Cardiac muscle cell (in vitro differentiated cells and primary cell): ENCODE data around the gene CHPT1. TPM values are rescaled to one million over a fixed set of nuclear protein-coding genes. Genes with fewer than 3 reads are reported as not detected.

Experiments
- DNase-seq, 2 donors: peaks; one replicate each; pipeline versions ENCODE4 v3.0.0 to v3.0.0-alpha.2; 2010 to 2017; ENCODE audit warnings: low read depth in 1 of 2, low spot score in 1 of 2
- H3K27ac ChIP-seq: fragments of 200-600 bp; sonication (generic); 2 replicates; pipeline ENCODE4 v1.5.1; 2016
- H3K27me3 ChIP-seq: fragments of 200-600 bp; sonication (generic); 2 replicates; pipeline ENCODE4 v1.6.0; 2016; ENCODE audit warnings: control low read depth
- H3K36me3 ChIP-seq: fragments of 200-600 bp; sonication (generic); 2 replicates; pipeline ENCODE4 v1.5.1; 2016; ENCODE audit warnings: control low read depth
- H3K4me1 ChIP-seq: fragments of 200-600 bp; sonication (generic); 2 replicates; pipeline ENCODE4 v1.8.1; 2017; ENCODE audit warnings: low read depth, mild to moderate bottlenecking, mixed run types
- H3K4me3 ChIP-seq: fragments of 200-600 bp; sonication (generic); 2 replicates; pipeline ENCODE4 v1.5.1; 2016; ENCODE audit warnings: mild to moderate bottlenecking
- H3K9me3 ChIP-seq: fragments of 200-600 bp; sonication (generic); 2 replicates; pipeline ENCODE4 v1.5.1; 2017; ENCODE audit warnings: low read depth, mild to moderate bottlenecking, control low read depth
- CTCF ChIP-seq: IDR thresholded peaks from 2 replicates; pipeline ENCODE4 v1.5.1; 2012; ENCODE audit warnings: low read depth, mild to moderate bottlenecking, low read length
- polyA plus RNA-seq: library from polyadenylated mRNA; unstranded; fragments of >200 nt; fragmentation: Nextera tagmentation; extraction: Ambion mirVana; gene quantifications from 2 replicates; pipeline ENCODE4 v1.2.1, GENCODE V29; 2016
- total RNA-seq: library from RNA; depleted of rRNA; stranded (reverse); fragments of >200 nt; gene quantifications from 2 replicates; pipeline ENCODE4 v1.2.3, GENCODE V29; 2016

Gene CHPT1
- total and polyA plus RNA-seq, 2 experiments from 2014 or later: 13.7 to 44.4 TPM

DNA sequence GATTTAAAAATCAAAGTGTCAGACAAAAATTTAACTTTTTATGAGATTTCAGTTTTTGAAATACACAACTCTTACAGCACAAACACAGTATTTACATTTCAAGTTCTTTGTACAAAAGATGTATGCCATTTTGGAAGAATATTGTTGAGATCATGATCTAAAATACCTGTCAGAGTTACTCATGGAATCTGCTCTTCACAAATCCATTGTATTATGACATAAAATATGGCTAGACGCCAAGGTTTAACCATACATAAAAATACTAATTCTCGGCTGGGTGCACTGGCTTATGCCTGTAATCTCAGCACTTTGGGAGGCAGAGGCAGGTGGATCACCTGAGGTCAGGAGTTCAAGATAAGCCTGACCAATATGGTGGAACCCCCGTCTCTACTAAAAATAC lies 48.0 kb downstream of the CHPT1 start:
- no peaks in the 10 kb centered on the region for H3K27me3 ChIP-seq
- no peak for DNase-seq
- no peaks in the 10 kb centered on the region for H3K4me1 ChIP-seq
- TF ChIP-seq CTCF: no peak
- H3K9me3 ChIP-seq: no peaks in the 10 kb centered on the region
- no peak overlapping the region for H3K27ac ChIP-seq
- H3K4me3 ChIP-seq: no peak overlapping the region
- peaks cover 3% of the 10 kb centered on the region for H3K36me3 ChIP-seq

DNA sequence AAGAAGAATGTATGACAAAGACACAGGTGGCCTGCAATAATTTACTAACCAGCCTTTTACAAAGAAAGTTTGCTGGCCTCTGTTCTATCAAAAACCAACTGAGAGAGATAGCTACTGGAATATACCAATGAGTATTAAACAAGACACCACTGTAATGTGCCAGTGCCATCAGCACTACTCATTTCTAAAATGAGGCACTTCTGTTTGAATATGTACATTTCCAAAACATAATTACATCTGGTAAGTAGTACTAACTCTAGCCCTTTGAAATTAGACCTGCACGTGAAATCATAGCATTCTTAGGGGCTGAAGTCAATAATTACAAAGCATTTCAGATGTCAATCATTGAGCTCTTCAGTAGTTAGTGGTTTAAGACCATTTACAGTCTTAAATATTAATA lies 48.8 kb downstream of the CHPT1 start:
- no peak for DNase-seq
- Histone ChIP-seq H3K27ac (no peak overlapping the region), H3K9me3 (no peaks in the 10 kb centered on the region), H3K4me1 (no peaks in the 10 kb centered on the region), H3K27me3 (no peaks in the 10 kb centered on the region), H3K4me3 (no peak overlapping the region), H3K36me3 (peaks cover 3% of the 10 kb centered on the region)
- no peak for TF ChIP-seq CTCF

- DNase-seq: peak in 1 of 2 donors; percentile 13
- TF ChIP-seq CTCF: no peak
- no peaks in the 10 kb centered on the region for H3K4me1 ChIP-seq
- no peaks in the 10 kb centered on the region for H3K27me3 ChIP-seq
- peaks cover 3% of the 10 kb centered on the region for H3K36me3 ChIP-seq
- H3K27ac ChIP-seq: no peak overlapping the region
- no peaks in the 10 kb centered on the region for H3K9me3 ChIP-seq
- no peak overlapping the region for H3K4me3 ChIP-seq
Measured at GRCh38 chr12:101746661-101747060, 49.2 kb downstream of the CHPT1 start.

DNA sequence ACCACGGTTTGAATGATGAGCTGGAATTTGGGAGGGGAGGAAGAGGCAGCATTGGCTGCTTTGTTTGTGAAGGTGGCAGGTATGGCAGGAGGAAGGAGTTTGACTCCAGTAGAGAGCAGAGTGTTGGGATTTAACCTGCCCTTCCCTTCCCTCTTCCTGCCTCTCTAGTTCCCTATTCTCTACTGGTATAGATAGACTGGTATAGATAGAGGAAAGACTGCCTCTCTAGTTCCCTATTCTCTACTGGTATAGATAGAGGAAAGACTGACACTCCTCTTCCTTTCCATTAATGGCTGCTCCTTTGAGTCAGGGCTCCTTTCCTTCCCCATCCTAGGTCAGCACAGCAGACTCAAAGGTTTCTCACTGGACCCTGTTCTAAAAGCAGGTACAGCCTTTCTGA lies 50.3 kb downstream of the CHPT1 start:
- Histone ChIP-seq H3K9me3 (no peaks in the 10 kb centered on the region), H3K27me3 (no peaks in the 10 kb centered on the region), H3K4me3 (no peak overlapping the region), H3K27ac (no peak overlapping the region), H3K36me3 (peaks cover 3% of the 10 kb centered on the region), H3K4me1 (no peaks in the 10 kb centered on the region)
- TF ChIP-seq CTCF: no peak
- no peak for DNase-seq

GRCh38 chr12:101748907-101749306 lies 51.5 kb downstream of the CHPT1 start:
- peaks cover 3% of the 10 kb centered on the region for H3K36me3 ChIP-seq
- no peaks in the 10 kb centered on the region for H3K4me1 ChIP-seq
- H3K27me3 ChIP-seq: no peaks in the 10 kb centered on the region
- no peak overlapping the region for H3K4me3 ChIP-seq
- no peak for TF ChIP-seq CTCF
- H3K27ac ChIP-seq: no peak overlapping the region
- DNase-seq: no peak
- H3K9me3 ChIP-seq: no peaks in the 10 kb centered on the region

- Histone ChIP-seq H3K4me1 (no peaks in the 10 kb centered on the region), H3K4me3 (no peak overlapping the region), H3K9me3 (no peaks in the 10 kb centered on the region), H3K27ac (no peak overlapping the region), H3K27me3 (no peaks in the 10 kb centered on the region), H3K36me3 (peaks cover 3% of the 10 kb centered on the region)
- DNase-seq: no peak
- no peak for TF ChIP-seq CTCF
Measured at GRCh38 chr12:101749657-101750056, 52.2 kb downstream of the CHPT1 start.
